Iris pigment epithelial cell (primary cell): ENCODE results near the gene C1QTNF12.

Source experiments
- DNase-seq: peaks from one replicate; pipeline ENCODE4 v3.0.0-alpha.2; 2011; ENCODE audit warnings: low read depth

The C1QTNF12 gene

GRCh38 chr1:1228596-1229321 lies 17.8 kb downstream of the C1QTNF12 start:
- no peak for DNase-seq

GRCh38 chr1:1228187-1228586 lies 18.3 kb downstream of the C1QTNF12 start:
- DNase-seq, result no peak

GRCh38 chr1:1227386-1227785 lies 19.1 kb downstream of the C1QTNF12 start:
- no peak for DNase-seq

- DNase-seq, result no peak
Measured at GRCh38 chr1:1226566-1227362, 19.8 kb downstream of the C1QTNF12 start.

- DNase-seq, result no peak
Measured at GRCh38 chr1:1225913-1226312, 20.6 kb downstream of the C1QTNF12 start.

GRCh38 chr1:1225238-1225845 lies 21.2 kb downstream of the C1QTNF12 start:
- no peak for DNase-seq

- DNase-seq, result no peak
Measured at GRCh38 chr1:1223891-1224290, 22.6 kb downstream of the C1QTNF12 start.

GRCh38 chr1:1223321-1223720 lies 23.2 kb downstream of the C1QTNF12 start:
- no peak for DNase-seq

GRCh38 chr1:1222575-1223225 lies 23.8 kb downstream of the C1QTNF12 start:
- no peak for DNase-seq

- no peak for DNase-seq
Measured at GRCh38 chr1:1221887-1222574, 24.5 kb downstream of the C1QTNF12 start.

- DNase-seq, result no peak
Measured at GRCh38 chr1:1220197-1220596, 26.3 kb downstream of the C1QTNF12 start.

GRCh38 chr1:1219341-1219740 lies 27.2 kb downstream of the C1QTNF12 start:
- no peak for DNase-seq

- DNase-seq, result no peak
Measured at GRCh38 chr1:1218524-1219200, 27.9 kb downstream of the C1QTNF12 start.

- DNase-seq, result peak; percentile 53
Measured at GRCh38 chr1:1217621-1218523, 28.6 kb downstream of the C1QTNF12 start.

- DNase-seq, result no peak
Measured at GRCh38 chr1:1216770-1217620, 29.5 kb downstream of the C1QTNF12 start.

GRCh38 chr1:1215881-1216605 lies 30.5 kb downstream of the C1QTNF12 start:
- DNase-seq, result no peak

- no peak for DNase-seq
Measured at GRCh38 chr1:1215080-1215676, 31.3 kb downstream of the C1QTNF12 start.
